SU-DHL-6 (cell line): ENCODE data around the gene SURF4.

Source experiments
- H2AFZ ChIP-seq: fragments of 200-600 bp; sonication (generic); 2 replicates; pipeline ENCODE4 v1.6.1; 2014; ENCODE audit warnings: low read depth, mild to moderate bottlenecking, moderate library complexity, mixed read lengths, antibody characterized with exemption, low read length; ENCODE audit not compliant: severe bottlenecking
- H3F3A ChIP-seq: fragments of 200-600 bp; shearing (Covaris generic); 2 replicates; pipeline ENCODE4 v1.6.0; 2016; ENCODE audit warnings: antibody characterized with exemption, mild to moderate bottlenecking; ENCODE audit not compliant: insufficient read depth
- H3K27ac ChIP-seq: fragments of 200-600 bp; sonication (generic); 2 replicates; pipeline ENCODE4 v1.5.1; 2016; ENCODE audit warnings: low read depth, mild to moderate bottlenecking, low read length, moderate library complexity, mixed read lengths
- H3K27me3 ChIP-seq: fragments of 200-600 bp; sonication (generic), shearing (Covaris generic); 2 replicates; pipeline ENCODE4 v1.6.0; 2014; ENCODE audit warnings: mild to moderate bottlenecking, low read length
- H3K36me3 ChIP-seq: fragments of 200-600 bp; sonication (generic); 2 replicates; pipeline ENCODE4 v1.6.1; 2014; ENCODE audit warnings: mild to moderate bottlenecking, low read length, mixed read lengths
- H3K4me2 ChIP-seq: fragments of 300-600, 200-600 bp; shearing (Covaris generic), sonication (generic); 2 replicates; pipeline ENCODE4 v1.6.0; 2014; ENCODE audit warnings: low read length, low read depth, mild to moderate bottlenecking; ENCODE audit not compliant: poor library complexity, severe bottlenecking
- H3K4me3 ChIP-seq: fragments of 200-600 bp; sonication (generic); 2 replicates; pipeline ENCODE4 v1.5.1; 2014; ENCODE audit warnings: antibody characterized with exemption, low read length, mild to moderate bottlenecking, mixed read lengths; ENCODE audit not compliant: insufficient read depth, poor library complexity, severe bottlenecking
- H3K79me2 ChIP-seq: fragments of 200-600 bp; sonication (generic); 2 replicates; pipeline ENCODE4 v1.6.1; 2014; ENCODE audit warnings: mild to moderate bottlenecking, low read length, moderate library complexity; ENCODE audit not compliant: insufficient read depth
- H3K9ac ChIP-seq: fragments of 200-600 bp; sonication (generic); 2 replicates; pipeline ENCODE4 v1.7.0; 2014; ENCODE audit warnings: mild to moderate bottlenecking, low read length
- H3K9me2 ChIP-seq: fragments of 200-600 bp; sonication (generic); replicated peaks from 2 replicates; pipeline ENCODE4 v1.6.1; 2014; ENCODE audit warnings: low read length; ENCODE audit not compliant: insufficient read depth
- H3K9me3 ChIP-seq: fragments of 200-600 bp; sonication (generic); 2 replicates; pipeline ENCODE4 v1.6.1; 2014; ENCODE audit warnings: low read length, mixed read lengths; ENCODE audit not compliant: insufficient read depth
- H4K20me1 ChIP-seq: fragments of 200-600 bp; sonication (generic); 2 replicates; pipeline ENCODE4 v1.6.1; 2014; ENCODE audit warnings: low read depth, mild to moderate bottlenecking, antibody characterized with exemption, low read length, moderate library complexity, mixed read lengths
- CTCF ChIP-seq: fragments of 200-600 bp; sonication (generic); IDR thresholded peaks from one replicate; pipeline ENCODE4 v1.5.1; 2017; ENCODE audit warnings: antibody characterized with exemption, mild to moderate bottlenecking, low read length, moderate library complexity; ENCODE audit not compliant: insufficient read depth, poor library complexity, severe bottlenecking
- EZH2phosphoT487 ChIP-seq: fragments of 200-600 bp; sonication (generic), shearing (Covaris generic); conservative IDR thresholded peaks from 2 replicates; pipeline ENCODE4 v1.6.1; 2018; ENCODE audit warnings: mild to moderate bottlenecking, antibody characterized with exemption, low read length, moderate library complexity, mixed read lengths

Gene SURF4

GRCh38 chr9:133342570-133342969, 33.3 kb downstream of the SURF4 start:
- Histone ChIP-seq H3K4me3 (no peak overlapping the region), H2AFZ (no peak overlapping the region), H4K20me1 (no peaks in the 10 kb centered on the region), H3K36me3 (no peaks in the 10 kb centered on the region), H3K9me2 (no peaks in the 10 kb centered on the region), H3K79me2 (peaks cover 16% of the 10 kb centered on the region), H3K9me3 (no peaks in the 10 kb centered on the region), H3K4me2 (no peak overlapping the region), H3K27ac (no peak overlapping the region), H3K27me3 (no peaks in the 10 kb centered on the region), H3F3A (peaks cover 3% of the 10 kb centered on the region; the same call in 1 of the 2 replicates), H3K9ac (no peak overlapping the region)
- TF ChIP-seq EZH2phosphoT487: no peak

DNA sequence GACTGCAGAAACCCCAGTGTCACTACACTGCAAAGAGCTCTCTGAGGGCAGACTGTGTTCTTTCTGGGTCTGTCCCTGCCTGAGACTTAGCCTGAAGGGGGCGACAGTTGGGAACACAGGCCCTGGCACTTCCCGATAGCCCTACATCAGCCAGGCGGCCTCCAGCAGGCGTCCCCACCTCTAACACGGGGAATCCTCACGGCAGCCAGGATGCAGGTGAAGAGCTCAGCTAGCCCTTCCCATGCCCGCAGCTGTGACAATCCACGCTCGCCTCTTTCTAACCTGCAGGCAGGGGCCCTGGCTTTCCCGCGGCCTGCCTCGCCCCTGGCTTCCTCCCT, 33.8 kb downstream of the SURF4 start:
- H4K20me1 ChIP-seq: no peaks in the 10 kb centered on the region
- no peaks in the 10 kb centered on the region for H3K9me3 ChIP-seq
- no peak overlapping the region for H3K4me3 ChIP-seq
- no peak for TF ChIP-seq EZH2phosphoT487
- TF ChIP-seq CTCF: no peak
- H3F3A ChIP-seq: peaks cover 8% of the 10 kb centered on the region
- H3K27ac ChIP-seq: no peak overlapping the region
- no peak overlapping the region for H3K9ac ChIP-seq
- H3K9me2 ChIP-seq: no peaks in the 10 kb centered on the region
- H3K36me3 ChIP-seq: no peaks in the 10 kb centered on the region
- H3K4me2 ChIP-seq: no peak overlapping the region
- peaks cover 11% of the 10 kb centered on the region for H3K79me2 ChIP-seq
- no peaks in the 10 kb centered on the region for H3K27me3 ChIP-seq
- no peak overlapping the region for H2AFZ ChIP-seq

DNA sequence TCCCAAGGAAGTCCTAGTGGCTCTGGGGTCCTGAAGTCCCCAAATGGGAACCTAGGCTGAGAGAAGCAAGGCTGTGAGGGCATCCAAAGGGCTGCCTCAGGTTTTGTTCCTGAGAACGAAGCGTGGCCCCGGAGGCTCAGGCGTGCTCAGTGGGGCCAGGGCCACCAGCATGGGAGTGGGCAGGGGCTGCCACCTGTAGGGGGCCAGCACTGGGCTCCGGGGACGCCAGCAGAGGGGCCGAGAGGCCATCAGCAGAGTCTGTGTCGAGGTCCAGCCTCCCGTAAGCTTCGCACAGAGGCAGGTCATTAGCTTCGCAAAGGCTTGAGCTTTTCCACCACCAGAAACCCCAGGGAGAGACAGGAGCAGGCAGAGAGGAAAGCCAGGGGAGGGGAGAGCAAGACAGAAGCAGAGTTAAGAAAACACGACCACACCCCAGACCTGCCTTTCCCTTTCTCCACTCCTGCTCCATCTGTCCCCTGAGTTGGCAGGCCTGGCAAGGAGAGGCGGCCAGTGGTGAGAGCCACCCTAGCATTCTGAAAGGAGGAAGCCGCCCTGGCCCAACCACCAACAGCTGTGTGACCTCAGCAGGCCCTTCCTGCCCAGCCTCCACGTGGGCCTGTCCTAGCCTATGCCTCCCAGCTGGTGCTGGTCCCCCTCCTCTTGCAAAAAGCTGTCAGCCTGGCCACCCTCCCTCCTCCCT, 34.3 kb downstream of the SURF4 start:
- H3K27ac ChIP-seq: no peak overlapping the region
- H4K20me1 ChIP-seq: no peaks in the 10 kb centered on the region
- H3K79me2 ChIP-seq: peaks cover 6% of the 10 kb centered on the region
- no peak overlapping the region for H3K9ac ChIP-seq
- H3F3A ChIP-seq: peaks cover 9% of the 10 kb centered on the region
- no peak overlapping the region for H2AFZ ChIP-seq
- TF ChIP-seq CTCF: no peak
- TF ChIP-seq EZH2phosphoT487: no peak
- no peaks in the 10 kb centered on the region for H3K36me3 ChIP-seq
- H3K4me2 ChIP-seq: no peak overlapping the region
- no peak overlapping the region for H3K4me3 ChIP-seq
- no peaks in the 10 kb centered on the region for H3K9me2 ChIP-seq
- H3K27me3 ChIP-seq: no peaks in the 10 kb centered on the region
- no peaks in the 10 kb centered on the region for H3K9me3 ChIP-seq

DNA sequence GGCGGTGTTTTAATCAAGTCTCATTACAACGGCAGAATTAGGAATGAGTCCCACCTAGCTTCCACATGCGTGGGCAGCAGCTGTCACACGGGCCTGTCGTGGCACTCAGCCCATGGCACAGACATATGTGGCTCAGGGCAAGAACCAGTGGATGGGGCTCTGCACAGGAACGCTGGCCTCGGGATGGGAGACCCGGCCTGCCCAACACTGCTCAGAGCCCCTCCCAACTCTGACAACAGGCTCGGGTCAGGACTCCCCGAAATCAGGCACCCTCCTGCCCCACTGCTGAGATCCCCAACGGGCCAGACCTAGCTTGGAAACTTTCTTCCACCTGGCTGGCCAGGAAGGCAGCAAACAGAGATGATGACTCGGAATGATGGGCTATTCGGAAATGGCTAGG, 34.9 kb downstream of the SURF4 start:
- no peaks in the 10 kb centered on the region for H3K36me3 ChIP-seq

More for the DNA sequence above, 34.9 kb downstream of the SURF4 start:
- no peak overlapping the region for H3K4me2 ChIP-seq
- H3K79me2 ChIP-seq: peaks cover under 1% of the 10 kb centered on the region; the same call in 1 of the 2 replicates
- H4K20me1 ChIP-seq: no peaks in the 10 kb centered on the region
- H3K9me2 ChIP-seq: no peaks in the 10 kb centered on the region
- H3K9me3 ChIP-seq: no peaks in the 10 kb centered on the region
- H3K27me3 ChIP-seq: no peaks in the 10 kb centered on the region
- H3K27ac ChIP-seq: no peak overlapping the region
- TF ChIP-seq CTCF (no peak), EZH2phosphoT487 (no peak)
- H3F3A ChIP-seq: peaks cover 9% of the 10 kb centered on the region
- no peak overlapping the region for H2AFZ ChIP-seq
- no peak overlapping the region for H3K4me3 ChIP-seq
- H3K9ac ChIP-seq: no peak overlapping the region
